HG02943 (cell line): ENCODE measurements around the gene SSR3.

ENCODE experiments used
- ATAC-seq: cut with Tn5 transposase; IDR thresholded peaks from one replicate; pipeline ENCODE4 v1.9.1; 2021; ENCODE audit warnings: mild to moderate bottlenecking, low read depth, moderate library complexity; ENCODE audit not compliant: unreplicated experiment

SSR3 gene

GRCh38 chr3:156495816-156496215 is 59.1 kb downstream of the SSR3 start:
- no peak for ATAC-seq

- ATAC-seq = no peak
Observed at GRCh38 chr3:156493887-156494286, 61.0 kb downstream of the SSR3 start.

GRCh38 chr3:156492801-156493261 is 62.1 kb downstream of the SSR3 start:
- ATAC-seq = no peak

- no peak for ATAC-seq
Observed at GRCh38 chr3:156491192-156491591, 63.7 kb downstream of the SSR3 start.
